NCI-H2196 treated with DMSO at 0.1 percent for 48 hours (cell line): ENCODE results near the gene STAT4.

ENCODE experiments used
- DNase-seq: peaks from one replicate; lab custom pipeline; 2025; ENCODE audit not compliant: unreplicated experiment; lab: John Stamatoyannopoulos, UW

The STAT4 gene

DNA sequence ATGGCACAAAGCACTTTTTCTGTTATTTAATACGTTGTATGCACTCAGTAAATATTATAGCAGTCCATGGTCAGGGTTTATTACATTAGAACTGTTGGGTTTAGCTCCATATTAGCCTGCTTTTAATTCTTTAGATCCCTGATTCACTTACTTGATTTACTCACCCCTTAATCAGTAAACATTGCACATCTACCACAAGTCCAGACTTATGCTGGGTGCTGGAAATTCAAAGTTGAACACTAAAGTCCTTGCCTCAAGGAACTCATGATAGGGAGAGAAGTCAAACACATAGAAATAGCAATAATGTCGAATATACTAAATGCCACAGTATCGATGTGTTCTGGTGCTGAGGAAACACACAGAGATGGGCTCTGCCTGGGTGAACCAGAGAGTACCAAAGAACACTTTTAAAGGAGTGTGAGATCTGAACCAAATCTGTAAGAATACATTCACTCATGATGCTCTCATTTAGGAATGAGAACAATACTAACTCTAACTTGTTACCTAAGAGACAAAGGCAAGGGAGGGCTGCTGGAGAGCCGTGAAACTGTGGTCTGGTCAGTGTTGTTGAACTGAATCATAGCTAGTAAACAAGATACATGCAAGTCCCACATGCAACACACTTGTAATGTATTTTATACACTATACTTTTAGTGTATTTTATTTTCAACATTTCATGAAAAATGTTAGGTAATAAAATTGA, 4.9 kb downstream of the STAT4 start:
- no peak for DNase-seq

DNA sequence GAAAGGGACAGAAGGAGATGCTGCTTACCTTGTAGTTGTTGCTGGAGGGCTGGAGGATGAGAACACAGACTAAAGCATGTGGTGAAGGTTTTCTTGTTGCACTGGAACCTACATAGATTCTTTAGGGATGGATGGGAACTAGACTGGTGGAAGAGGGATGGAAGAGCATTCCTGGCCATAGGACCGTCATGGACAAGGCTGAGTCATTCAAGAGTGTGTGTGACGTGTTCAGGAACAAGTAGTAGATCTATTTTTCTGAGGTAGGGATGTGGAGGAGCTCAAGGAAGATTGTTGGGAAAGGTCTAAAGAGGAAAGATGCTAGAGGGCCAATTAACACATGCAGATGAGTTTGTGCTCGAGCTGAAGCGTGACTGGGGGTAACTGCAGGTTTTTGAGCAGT, 6.6 kb downstream of the STAT4 start:
- no peak for DNase-seq

DNA sequence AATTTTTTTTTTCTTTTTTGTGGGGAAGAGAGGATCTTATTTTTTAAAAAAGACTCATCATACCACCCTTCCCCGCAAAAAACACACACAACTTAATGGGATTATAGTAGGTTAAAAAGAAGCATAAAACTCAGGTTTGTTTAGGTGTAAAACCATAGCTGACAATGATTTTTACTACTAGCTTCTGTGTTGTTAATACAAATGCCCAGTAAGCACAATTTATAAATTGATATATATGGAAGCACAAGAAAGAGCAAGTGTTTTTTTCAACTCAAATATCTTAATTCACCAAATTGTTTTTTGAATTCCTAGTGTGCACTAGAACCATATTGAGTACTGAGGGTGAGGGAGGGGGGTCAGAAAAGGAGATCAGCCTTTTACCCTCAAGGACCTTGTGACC, 7.0 kb downstream of the STAT4 start:
- DNase-seq, result no peak

DNA sequence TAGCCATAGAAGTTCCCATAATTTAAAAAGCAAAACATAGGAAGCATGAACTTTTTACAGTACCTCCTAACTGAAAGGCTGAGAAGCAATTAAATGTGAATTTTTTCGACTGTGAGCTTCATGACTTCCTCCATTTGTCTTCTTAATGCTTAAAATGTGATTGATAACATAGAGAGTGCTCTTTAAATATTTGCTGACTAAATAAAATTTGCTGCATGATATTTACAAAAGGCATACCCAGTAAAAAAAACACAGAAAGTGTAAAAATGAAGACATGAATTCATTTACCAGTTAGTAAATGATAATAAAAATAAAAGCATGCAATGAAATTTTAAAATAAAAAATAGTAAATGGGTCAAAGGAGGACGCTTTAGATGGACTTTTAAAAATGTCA, 21.9 kb downstream of the STAT4 start:
- DNase-seq, result no peak

DNA sequence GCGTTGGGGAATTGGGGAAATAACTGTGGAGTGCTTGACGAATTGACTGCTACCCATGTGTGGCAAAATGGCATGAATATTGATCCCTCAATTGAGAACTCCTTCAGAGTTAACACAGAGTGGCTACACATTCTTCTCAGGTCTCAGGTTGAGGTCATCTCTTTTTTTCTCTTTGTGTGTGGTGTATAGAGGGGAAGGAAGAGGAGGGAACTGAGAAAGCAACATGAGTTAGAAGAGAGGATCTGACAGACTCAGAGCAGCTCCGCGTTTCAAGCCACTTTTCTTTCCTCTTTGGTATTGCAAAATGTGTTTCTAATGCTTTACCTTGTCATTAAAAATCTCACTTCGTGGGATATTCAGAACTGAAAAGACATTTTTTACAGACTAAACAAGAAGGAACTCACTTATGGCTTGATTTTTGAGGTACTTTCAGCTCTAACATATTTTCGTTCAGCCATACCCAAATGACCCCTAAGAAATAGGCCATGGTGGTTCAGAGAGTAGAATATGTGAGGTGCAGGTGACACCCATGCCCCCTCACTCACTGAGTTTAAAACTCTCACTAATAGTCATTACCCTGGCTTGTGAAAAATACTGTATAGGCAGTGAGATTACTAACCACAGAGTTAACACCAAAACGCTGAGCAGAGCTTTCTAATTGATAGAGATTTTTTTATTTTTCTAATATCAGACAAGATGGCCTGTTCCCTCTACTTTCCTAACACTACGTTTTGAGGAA, 22.5 kb downstream of the STAT4 start:
- no peak for DNase-seq

DNA sequence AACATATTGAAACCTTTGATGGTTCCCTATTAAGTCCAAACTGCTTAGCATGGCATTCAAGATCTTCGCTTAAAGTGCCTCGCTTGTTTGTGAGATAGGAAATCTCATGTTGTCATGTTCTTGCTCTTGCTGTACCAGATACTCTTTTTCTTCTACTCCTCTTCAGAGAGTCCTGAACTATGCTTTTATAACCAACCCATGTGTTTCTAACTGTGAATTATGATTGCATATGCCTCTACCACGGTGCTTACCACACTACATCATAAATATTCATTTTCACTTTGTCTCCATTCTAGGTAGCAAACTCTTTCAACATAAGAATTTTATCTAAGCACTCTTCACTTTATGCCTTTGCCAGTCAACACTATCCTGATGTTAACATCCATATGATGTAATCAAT, 23.6 kb downstream of the STAT4 start:
- DNase-seq, result no peak

DNA sequence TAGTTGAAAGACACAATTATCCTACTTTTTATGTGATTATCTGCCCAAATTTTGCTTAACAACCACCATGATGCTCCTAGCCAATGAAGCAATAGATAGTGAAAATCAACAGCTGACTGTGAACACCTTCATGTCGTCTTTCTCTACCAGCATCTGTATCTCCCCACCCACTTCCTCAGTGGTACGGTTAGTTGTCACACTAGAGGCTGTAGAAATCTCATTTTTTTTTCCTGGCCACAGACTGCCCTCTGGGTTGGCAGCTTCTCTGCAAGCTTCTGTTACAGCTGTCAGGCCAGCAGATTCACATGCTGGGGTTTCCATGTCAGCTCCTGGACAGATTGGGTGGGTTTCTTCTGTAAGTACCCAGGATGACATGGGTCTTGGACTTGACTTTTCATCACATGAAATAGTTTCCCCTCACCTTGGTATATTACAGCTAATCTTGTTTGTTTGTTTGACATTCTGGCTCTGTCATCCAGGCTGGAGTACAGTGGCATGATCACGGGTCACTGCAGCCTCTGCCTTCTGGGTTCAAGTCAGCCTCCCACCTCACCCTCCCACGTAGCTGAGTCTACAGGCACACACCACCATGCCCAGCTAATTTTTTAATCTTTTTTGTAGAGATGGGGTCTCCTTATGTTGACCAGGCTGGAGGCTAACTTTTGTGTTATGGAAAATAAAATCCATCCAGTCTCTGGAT, 24.3 kb downstream of the STAT4 start:
- DNase-seq, result no peak

DNA sequence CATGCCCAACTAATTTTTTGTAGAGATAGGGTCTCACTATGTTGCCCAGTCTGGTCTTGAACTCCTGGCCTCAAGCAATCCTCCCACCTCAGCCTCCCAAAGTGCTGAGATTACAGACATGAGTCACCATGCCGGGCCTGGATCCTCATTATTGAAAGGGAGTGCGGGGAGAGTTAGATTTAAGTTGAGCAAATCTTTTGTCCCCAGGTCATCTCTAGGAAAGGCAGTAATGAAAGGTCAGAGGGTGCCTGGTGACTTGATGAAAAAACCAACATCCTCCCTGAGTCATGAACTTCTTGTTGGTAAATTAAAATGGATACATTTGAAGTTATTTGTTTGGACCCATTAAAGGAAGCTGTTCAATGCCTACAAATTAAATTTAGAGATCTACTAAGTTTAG, 25.1 kb downstream of the STAT4 start:
- no peak for DNase-seq

DNA sequence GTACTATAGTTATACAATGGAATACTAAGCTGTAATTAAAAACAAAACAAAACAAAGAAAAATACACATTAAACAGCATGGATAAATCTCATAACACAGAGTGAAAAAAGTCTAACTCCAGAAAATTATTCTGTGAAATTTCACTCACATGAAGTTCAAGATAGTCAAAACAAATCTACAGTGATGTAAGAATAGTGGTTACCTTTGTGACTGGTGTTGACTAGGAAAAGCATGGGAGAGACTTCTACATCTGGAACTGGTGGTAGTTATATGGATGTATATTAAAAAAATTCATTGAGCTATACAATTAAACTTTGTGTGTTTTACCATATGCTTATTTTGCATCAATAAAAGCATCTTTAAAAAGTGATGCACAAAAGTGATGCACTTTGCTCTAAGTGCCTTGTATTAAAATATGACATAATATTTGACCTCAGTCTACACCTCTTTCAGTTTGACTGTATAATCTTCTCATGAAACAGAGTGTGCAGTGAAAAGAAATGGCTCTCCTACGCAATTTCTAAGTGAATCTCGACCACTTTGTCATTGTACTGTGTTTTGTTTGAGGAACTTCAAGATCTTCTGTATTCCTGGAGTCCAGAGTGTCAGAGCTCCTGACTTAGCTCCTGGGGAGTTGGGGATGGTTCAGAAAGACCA, 28.0 kb downstream of the STAT4 start:
- DNase-seq, result no peak

DNA sequence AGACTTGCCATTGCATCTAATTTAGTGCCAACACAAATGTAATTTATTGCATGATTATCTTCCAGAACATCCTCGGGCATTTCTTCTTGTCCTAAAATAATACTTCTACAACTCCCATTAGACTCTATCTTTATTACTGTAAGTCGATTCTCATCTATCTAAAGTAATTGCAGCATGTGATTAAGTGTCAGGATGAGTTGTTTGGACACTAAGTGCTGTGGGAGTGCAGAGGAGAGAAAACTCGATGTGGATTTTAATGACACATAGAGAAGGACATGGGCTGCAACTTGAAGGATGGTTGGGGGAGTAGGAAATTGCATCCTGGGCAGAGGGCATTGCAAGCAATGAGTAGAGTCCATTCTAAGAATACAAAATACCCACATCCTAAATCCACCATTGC, 33.5 kb downstream of the STAT4 start:
- no peak for DNase-seq

DNA sequence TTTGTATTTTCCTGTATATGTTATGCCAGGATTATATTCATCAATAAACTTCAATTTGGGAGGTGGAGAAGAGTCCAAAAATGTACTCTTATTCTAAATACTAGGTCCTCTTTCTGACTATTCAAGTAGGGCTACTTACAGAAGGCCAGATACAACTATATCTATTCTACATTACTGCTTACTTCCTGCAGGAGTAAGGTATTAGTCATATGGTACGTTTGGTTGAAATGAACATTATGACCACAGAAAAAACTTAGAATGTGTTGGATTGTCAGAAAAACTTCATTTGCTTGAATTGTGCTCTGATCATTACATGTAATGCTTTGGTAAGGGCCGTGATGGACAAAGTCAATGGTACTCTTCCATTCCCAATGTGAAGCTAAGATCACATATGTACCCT, 35.0 kb downstream of the STAT4 start:
- DNase-seq, result no peak

DNA sequence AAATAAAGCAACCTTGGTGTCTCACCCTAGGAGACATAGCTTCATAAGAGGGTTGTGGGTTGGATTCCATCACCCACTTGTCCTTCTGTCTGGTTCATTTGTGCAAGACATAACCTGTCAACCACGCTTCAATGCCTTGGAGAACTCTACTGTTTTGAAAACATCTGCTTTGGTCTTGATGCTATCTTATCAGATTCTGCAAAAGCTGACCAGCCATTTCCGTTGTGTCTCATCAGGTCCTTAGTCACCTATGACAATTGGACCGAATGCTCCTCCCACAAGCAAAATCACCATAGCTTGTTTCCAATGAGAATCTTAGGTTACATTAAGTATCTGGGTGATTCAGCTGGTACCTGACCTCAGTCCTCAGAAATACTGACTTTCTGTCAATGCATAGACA, 35.4 kb downstream of the STAT4 start:
- no peak for DNase-seq

DNA sequence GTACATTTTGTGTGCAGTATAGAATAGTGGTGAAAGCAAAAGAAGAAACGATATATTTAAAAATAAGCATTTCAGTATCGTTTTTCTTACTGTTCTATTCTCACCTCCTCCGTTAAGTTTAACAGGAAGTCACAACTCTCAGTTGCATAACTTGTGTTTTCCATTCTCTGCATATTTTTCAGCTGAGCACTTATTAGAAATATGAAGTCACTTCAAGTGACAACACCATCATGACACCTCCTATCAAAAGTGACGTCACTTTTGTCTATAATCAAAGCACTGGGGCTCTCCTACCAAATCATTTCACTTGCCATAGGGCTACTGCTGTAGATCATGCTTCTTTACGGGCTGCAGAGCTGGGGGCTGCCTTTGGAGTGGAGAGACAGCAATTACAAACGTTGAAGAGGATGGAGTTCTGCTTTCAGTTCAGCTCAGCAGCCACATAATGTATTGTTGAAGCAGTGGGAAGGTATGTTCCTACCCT, 36.3 kb downstream of the STAT4 start:
- no peak for DNase-seq

DNA sequence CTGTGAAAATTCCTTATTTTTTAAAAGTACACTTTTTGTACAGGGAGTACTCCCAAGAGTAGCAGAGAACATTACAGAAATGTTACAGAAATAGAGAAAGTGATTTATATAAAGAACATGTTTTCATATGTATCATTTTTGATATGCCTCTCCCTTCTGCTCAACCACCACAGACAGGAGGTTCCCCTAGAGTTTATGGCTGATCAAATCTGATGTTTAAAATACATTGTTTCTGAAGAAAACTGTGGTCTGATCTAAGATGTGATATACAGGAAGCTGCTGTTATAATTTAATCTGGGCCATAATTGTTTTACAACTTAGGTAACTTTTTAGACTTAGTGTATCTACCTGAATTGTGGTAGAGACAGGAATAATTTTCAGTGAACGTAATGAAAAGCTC, 37.0 kb downstream of the STAT4 start:
- no peak for DNase-seq

DNA sequence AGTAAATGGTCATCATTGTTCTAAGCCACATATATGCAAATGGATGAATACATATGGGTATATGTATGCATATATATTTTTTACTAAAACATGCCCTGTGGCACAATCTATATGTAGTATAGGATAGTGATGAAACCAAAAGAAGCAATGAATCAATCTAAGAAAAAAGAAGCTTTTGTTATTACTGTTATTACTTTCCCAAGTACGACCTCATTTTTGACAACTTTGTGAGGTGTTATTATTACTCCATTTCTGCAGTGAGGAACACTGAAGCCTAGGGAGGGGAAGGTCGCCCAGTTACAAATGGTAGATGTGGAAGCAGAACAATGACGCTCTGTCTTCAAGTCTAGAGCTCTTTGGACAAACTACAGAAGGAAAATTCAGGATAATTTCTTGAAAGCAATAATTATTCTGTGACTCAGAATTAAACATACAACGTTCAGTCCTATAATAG, 38.3 kb downstream of the STAT4 start:
- DNase-seq, result no peak

DNA sequence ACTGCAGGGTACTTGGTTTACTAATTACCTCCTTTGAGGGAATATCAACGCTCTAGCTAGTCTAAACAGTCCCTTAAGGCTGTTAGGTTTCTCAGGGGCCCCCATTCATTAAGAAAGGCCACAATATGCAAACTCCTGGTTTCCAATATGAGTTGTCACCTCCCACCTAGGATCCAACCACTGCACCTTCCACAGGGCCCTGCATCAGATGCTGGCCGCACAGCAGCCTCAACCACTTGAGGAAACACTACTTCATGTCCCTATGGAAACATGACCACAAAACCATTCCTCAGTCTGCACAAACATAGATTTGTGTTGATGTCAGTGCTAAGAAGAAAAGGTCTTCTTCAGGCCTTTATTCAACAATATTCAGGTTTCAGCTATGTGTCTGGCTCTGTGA, 40.9 kb downstream of the STAT4 start:
- no peak for DNase-seq

DNA sequence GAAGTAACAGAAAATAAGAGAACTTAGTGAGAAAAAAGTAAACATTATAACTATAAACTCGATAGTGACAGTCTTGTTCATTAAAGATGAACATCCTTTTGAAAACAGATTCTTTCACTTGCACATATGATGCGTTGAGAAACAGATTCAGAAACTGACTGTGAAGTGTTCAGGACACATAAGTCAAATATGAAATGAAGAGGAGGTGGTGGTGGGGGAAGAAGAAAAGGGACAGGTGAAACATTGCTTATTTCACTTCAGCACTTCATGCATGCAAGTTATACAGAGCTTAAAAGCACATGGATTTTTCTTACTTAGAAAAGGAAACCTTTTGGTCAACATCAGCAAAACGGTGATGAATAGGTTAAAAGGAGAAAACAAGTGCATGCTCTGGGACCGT, 42.5 kb downstream of the STAT4 start:
- no peak for DNase-seq

DNA sequence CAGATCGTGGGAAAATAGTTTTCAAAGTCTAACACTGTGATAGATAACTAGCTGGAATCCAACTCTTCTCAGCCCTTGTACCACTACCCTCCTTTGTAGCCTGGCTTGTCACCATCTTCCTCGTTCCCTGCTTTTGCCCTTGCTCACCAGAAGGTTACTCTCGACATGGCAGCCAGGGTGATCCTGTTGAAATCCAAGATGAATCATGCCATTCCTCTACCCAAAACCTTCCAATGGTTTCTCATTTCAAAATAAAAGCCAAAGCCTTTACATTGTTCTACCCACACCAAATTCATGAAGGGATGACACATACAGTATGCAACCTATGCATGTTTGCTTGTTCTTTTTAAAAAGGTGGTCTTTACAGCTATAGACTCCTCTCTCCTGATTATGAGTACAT, 45.7 kb downstream of the STAT4 start:
- DNase-seq, result no peak

DNA sequence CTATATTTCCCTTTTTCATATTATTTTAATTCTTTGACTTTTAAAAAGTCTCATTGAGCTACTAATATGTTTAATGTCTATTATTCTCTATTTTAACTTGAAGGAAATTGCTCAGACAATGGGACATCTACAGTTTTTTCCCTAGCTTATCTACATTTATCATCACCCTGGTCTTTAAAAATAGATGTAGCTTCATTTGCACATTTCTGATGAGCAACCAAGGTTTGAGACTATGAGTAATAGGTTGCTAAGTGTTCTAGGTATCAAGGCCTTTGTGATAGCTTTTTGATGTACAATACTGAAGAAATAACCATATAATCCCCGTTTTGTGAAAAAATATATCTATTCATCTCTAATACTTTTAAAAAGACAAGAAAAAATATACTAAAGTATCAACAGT, 47.0 kb downstream of the STAT4 start:
- DNase-seq, result no peak

DNA sequence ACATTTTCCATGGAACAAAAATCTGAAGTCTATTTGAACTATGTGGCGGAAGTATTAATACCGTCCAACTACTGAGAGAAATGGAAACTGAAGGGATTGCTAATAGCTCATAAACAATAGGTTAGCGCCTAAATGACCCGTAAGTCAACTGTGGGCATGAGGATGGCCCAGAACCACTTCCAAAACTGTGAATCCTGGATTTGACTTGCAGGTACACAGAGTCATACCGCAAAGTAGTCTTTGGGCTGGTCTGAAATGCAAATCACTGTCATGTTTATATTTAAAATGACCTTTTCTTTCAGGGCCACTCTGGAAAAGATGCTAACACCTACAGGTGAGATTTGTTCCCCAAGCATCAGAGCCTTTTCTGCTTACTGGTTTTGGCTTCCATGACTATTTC, 50.6 kb downstream of the STAT4 start:
- no peak for DNase-seq

DNA sequence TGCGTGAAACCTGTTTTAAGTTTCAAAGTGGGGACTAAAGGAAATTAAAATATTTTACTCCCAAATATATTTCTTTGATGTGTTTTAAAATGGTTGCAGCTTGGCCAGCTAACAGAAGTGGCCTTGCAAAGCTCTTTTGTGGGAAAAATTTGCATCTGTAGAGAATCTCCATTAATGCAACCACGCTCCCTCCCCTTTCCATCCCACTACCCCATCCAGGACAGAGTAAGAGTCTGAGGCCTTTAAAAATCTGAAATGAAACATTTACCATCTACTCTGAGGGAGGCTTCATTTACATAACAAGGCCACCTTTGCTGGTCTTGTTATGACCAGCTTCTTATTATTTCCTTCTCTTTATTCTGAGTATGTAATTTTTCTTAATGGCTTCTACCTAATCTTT, 63.5 kb downstream of the STAT4 start:
- no peak for DNase-seq

DNA sequence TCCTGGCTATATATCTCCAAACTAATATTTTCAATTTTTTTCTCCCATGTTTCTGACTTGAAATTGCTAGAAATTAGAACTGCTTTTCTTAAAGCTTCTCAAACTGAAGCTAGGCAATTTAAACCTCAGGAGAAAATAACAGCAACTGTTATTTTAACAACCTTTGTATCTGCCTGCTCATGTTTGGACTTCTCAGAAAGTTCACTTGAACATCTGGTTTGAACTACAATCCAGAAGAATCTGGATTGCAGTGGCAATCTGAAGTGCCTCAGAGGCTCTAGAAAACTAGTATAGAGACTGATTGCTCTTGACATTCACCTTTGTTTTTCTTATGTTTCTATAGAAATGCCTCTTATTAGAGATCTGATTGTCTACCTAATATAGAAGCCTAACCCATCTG, 64.1 kb downstream of the STAT4 start:
- DNase-seq, result no peak
